ENCODE measurements around the gene KLLN. TPM values are rescaled to one million over a fixed set of nuclear protein-coding genes. Genes with fewer than 3 reads are reported as not detected.
"Not testable (repeated sequence)": the region's sequence is repeated elsewhere in the genome, so short reads cannot be mapped to it uniquely, and the experiment has no call there.

The KLLN gene
- total and polyA plus RNA-seq, 2 donors, result 0.90 to 1.0 TPM

GRCh38 chr10:87838650-87839049 is 24.7 kb downstream of the KLLN start:
- no peaks in the 10 kb centered on the region for H3K27me3 ChIP-seq (ENCODE audit: control insufficient read depth in 2 of 2, insufficient read depth in 1 of 2, low read length in 1 of 2)
- H3K9me3 ChIP-seq (ENCODE audit: control insufficient read depth in 2 of 2, insufficient read depth in 1 of 2, low read length in 1 of 2), result no peaks in the 10 kb centered on the region
- H3K4me1 ChIP-seq (ENCODE audit: control insufficient read depth in 2 of 2, insufficient read depth in 2 of 2, low read length in 2 of 2), result no peaks in the 10 kb centered on the region
- no peak overlapping the region for H3K4me3 ChIP-seq (ENCODE audit: low read length in 2 of 2)
- no peak for DNase-seq (ENCODE audit: low read depth in 6 of 9, low spot score in 9 of 9)
- no peaks in the 10 kb centered on the region for H3K36me3 ChIP-seq (ENCODE audit: control insufficient read depth in 2 of 2, insufficient read depth in 2 of 2, low read length in 1 of 2)
- 91% methylated on average over 2 of the region's 2 CpGs for WGBS
- no peak overlapping the region for H3K27ac ChIP-seq (ENCODE audit: low read depth in 1 of 2, low read length in 1 of 2)

DNA sequence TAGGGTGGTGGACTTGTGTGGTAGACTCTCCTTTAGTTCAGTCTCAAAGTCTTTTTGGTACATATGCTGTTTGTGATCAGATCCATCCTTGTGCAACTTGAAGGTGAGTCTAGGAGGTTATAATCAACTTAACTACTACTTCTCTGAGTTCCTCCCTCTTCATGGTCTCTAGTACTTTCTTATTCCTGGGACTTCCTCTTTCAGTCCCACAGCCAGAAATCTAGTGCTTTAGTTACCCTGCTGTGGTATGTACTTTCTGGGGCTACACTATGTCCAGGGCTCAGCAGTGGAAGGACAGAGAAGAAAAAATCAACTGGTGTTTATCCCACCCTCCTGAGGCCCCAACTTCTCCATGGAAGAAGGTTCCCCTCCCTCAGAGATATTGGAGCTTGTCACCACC is 25.9 kb downstream of the KLLN start:
- no peak overlapping the region for H3K27ac ChIP-seq (ENCODE audit: low read depth in 1 of 2, low read length in 1 of 2)
- no peak for DNase-seq (ENCODE audit: low read depth in 6 of 9, low spot score in 9 of 9)
- no peaks in the 10 kb centered on the region for H3K36me3 ChIP-seq (ENCODE audit: control insufficient read depth in 2 of 2, insufficient read depth in 2 of 2, low read length in 1 of 2)
- no peaks in the 10 kb centered on the region for H3K27me3 ChIP-seq (ENCODE audit: control insufficient read depth in 2 of 2, insufficient read depth in 1 of 2, low read length in 1 of 2)
- no peaks in the 10 kb centered on the region for H3K9me3 ChIP-seq (ENCODE audit: control insufficient read depth in 2 of 2, insufficient read depth in 1 of 2, low read length in 1 of 2)
- H3K4me3 ChIP-seq (ENCODE audit: low read length in 2 of 2), result no peak overlapping the region
- H3K4me1 ChIP-seq (ENCODE audit: control insufficient read depth in 2 of 2, insufficient read depth in 2 of 2, low read length in 2 of 2), result no peaks in the 10 kb centered on the region

GRCh38 chr10:87836098-87836497 is 27.2 kb downstream of the KLLN start:
- no peak for DNase-seq (ENCODE audit: low read depth in 6 of 9, low spot score in 9 of 9)
- Histone ChIP-seq H3K4me3 (ENCODE audit: low read length in 2 of 2) (no peak overlapping the region), H3K27me3 (ENCODE audit: control insufficient read depth in 2 of 2, insufficient read depth in 1 of 2, low read length in 1 of 2) (no peaks in the 10 kb centered on the region), H3K9me3 (ENCODE audit: control insufficient read depth in 2 of 2, insufficient read depth in 1 of 2, low read length in 1 of 2) (no peaks in the 10 kb centered on the region), H3K27ac (ENCODE audit: low read depth in 1 of 2, low read length in 1 of 2) (no peak overlapping the region), H3K36me3 (ENCODE audit: control insufficient read depth in 2 of 2, insufficient read depth in 2 of 2, low read length in 1 of 2) (no peaks in the 10 kb centered on the region), H3K4me1 (ENCODE audit: control insufficient read depth in 2 of 2, insufficient read depth in 2 of 2, low read length in 2 of 2) (no peaks in the 10 kb centered on the region)
- 96% methylated on average over 4 of the region's 4 CpGs for WGBS

DNA sequence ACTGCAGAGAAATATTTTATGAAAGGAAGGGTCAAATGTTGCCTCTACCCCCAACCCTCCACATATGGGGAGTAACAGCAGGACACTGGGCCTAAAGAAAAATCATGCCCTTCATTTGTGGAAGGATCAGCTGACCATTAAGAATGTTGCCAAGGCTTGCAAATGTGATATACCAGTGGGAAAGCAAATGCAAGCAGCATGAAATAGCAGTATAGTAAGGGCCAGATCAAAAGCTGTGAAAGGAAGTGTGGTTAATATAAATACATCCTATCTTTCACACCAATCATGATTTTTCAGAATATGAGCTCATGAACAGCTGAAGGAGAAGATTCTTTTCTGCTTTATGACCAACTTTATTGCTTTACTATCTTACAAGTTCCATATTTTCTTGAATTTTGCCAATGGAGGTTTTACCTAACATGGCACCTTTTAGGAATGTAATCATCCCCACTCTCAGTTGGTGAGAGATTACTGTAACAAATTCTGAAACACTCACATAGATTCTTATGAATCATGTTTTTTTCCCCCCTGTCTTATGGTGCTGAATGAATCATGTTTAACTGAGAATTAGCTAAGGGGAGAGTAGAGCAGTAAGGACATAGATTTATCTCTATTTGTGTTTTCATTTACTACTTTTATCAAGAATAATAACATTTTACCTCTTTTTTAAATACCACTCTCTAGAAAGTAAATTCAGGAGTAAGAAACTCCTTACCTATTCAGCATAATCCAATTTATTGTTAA is 33.2 kb downstream of the KLLN start:
- Histone ChIP-seq H3K27me3 (ENCODE audit: control insufficient read depth in 2 of 2, insufficient read depth in 1 of 2, low read length in 1 of 2) (no peaks in the 10 kb centered on the region), H3K4me1 (ENCODE audit: control insufficient read depth in 2 of 2, insufficient read depth in 2 of 2, low read length in 2 of 2) (no peaks in the 10 kb centered on the region), H3K9me3 (ENCODE audit: control insufficient read depth in 2 of 2, insufficient read depth in 1 of 2, low read length in 1 of 2) (no peaks in the 10 kb centered on the region), H3K27ac (ENCODE audit: low read depth in 1 of 2, low read length in 1 of 2) (no peak overlapping the region), H3K4me3 (ENCODE audit: low read length in 2 of 2) (no peak overlapping the region), H3K36me3 (ENCODE audit: control insufficient read depth in 2 of 2, insufficient read depth in 2 of 2, low read length in 1 of 2) (no peaks in the 10 kb centered on the region)
- no peak for DNase-seq (ENCODE audit: low read depth in 6 of 9, low spot score in 9 of 9)

DNA sequence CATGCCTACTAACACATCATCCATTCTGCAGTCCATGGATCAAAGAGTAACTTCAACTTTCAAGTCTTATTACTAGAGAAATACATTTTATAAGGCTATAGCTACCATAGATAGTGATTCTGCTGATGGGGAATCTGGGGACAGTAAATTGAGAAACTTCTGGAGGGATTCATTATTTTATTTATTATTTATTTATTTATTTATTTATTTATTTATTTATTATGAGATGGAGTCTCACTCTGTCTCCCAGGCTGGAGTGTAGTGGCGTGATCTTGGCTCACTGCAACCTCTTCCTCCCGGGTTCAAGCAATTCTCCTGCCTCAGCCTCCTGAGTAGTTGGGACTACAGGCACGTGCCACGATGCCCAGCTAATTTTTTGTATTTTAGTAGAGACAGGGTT is 34.3 kb downstream of the KLLN start:
- WGBS, result 98% methylated on average over 4 of the region's 4 CpGs
- not testable (repeated sequence) for DNase-seq (ENCODE audit: low read depth in 6 of 9, low spot score in 9 of 9); H3K36me3 ChIP-seq (ENCODE audit: control insufficient read depth in 2 of 2, insufficient read depth in 2 of 2, low read length in 1 of 2); H3K27ac ChIP-seq (ENCODE audit: low read depth in 1 of 2, low read length in 1 of 2); H3K27me3 ChIP-seq (ENCODE audit: control insufficient read depth in 2 of 2, insufficient read depth in 1 of 2, low read length in 1 of 2); H3K9me3 ChIP-seq (ENCODE audit: control insufficient read depth in 2 of 2, insufficient read depth in 1 of 2, low read length in 1 of 2); H3K4me3 ChIP-seq (ENCODE audit: low read length in 2 of 2); H3K4me1 ChIP-seq (ENCODE audit: control insufficient read depth in 2 of 2, insufficient read depth in 2 of 2, low read length in 2 of 2)

DNA sequence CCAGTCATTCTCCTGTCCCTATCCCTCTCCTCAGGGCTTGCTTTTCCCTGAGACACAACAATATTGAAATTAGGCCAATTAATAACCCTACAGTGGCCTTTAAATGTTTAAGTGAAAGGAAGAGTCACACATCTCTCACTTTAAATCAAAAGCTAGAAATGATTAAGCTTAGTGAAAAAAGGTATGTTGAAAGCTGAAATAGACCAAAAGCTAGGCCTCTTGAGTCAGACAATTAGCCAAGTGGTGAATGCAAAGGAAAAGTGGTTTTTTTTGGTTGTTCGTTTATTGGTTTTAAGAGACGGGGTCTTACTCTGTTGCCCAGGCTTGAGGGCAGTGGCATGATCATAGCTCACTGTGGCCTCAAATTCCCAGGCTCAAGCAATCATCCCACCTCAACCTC is 35.7 kb downstream of the KLLN start:
- Histone ChIP-seq H3K4me3 (ENCODE audit: low read length in 2 of 2) (no peak overlapping the region), H3K27ac (ENCODE audit: low read depth in 1 of 2, low read length in 1 of 2) (no peak overlapping the region), H3K9me3 (ENCODE audit: control insufficient read depth in 2 of 2, insufficient read depth in 1 of 2, low read length in 1 of 2) (no peaks in the 10 kb centered on the region), H3K27me3 (ENCODE audit: control insufficient read depth in 2 of 2, insufficient read depth in 1 of 2, low read length in 1 of 2) (no peaks in the 10 kb centered on the region), H3K36me3 (ENCODE audit: control insufficient read depth in 2 of 2, insufficient read depth in 2 of 2, low read length in 1 of 2) (no peaks in the 10 kb centered on the region), H3K4me1 (ENCODE audit: control insufficient read depth in 2 of 2, insufficient read depth in 2 of 2, low read length in 2 of 2) (no peaks in the 10 kb centered on the region)
- WGBS, result 98% methylated on average over 2 of the region's 2 CpGs
- DNase-seq (ENCODE audit: low read depth in 6 of 9, low spot score in 9 of 9), result no peak

- no peak overlapping the region for H3K4me3 ChIP-seq (ENCODE audit: low read length in 2 of 2)
- no peaks in the 10 kb centered on the region for H3K36me3 ChIP-seq (ENCODE audit: control insufficient read depth in 2 of 2, insufficient read depth in 2 of 2, low read length in 1 of 2)
- no peaks in the 10 kb centered on the region for H3K27me3 ChIP-seq (ENCODE audit: control insufficient read depth in 2 of 2, insufficient read depth in 1 of 2, low read length in 1 of 2)
- H3K9me3 ChIP-seq (ENCODE audit: control insufficient read depth in 2 of 2, insufficient read depth in 1 of 2, low read length in 1 of 2), result no peaks in the 10 kb centered on the region
- DNase-seq (ENCODE audit: low read depth in 6 of 9, low spot score in 9 of 9), result no peak
- no peaks in the 10 kb centered on the region for H3K4me1 ChIP-seq (ENCODE audit: control insufficient read depth in 2 of 2, insufficient read depth in 2 of 2, low read length in 2 of 2)
- no peak overlapping the region for H3K27ac ChIP-seq (ENCODE audit: low read depth in 1 of 2, low read length in 1 of 2)
Measured at GRCh38 chr10:87826653-87827052, 36.7 kb downstream of the KLLN start.

- peak overlapping the region in 1 of 2 donors; percentile 84 for H3K4me3 ChIP-seq (ENCODE audit: low read length in 2 of 2)
Measured at GRCh38 chr10:87819289-87819585, 44.1 kb downstream of the KLLN start.

GRCh38 chr10:87818505-87819288 is 44.6 kb downstream of the KLLN start:
- Histone ChIP-seq H3K36me3 (ENCODE audit: control insufficient read depth in 2 of 2, insufficient read depth in 2 of 2, low read length in 1 of 2) (no peaks in the 10 kb centered on the region), H3K4me1 (ENCODE audit: control insufficient read depth in 2 of 2, insufficient read depth in 2 of 2, low read length in 2 of 2) (peaks cover 5 to 9% of the 10 kb centered on the region in 2 donors), H3K27ac (ENCODE audit: low read depth in 1 of 2, low read length in 1 of 2) (peak overlapping the region; percentile 78 to 94), H3K9me3 (ENCODE audit: control insufficient read depth in 2 of 2, insufficient read depth in 1 of 2, low read length in 1 of 2) (no peaks in the 10 kb centered on the region), H3K27me3 (ENCODE audit: control insufficient read depth in 2 of 2, insufficient read depth in 1 of 2, low read length in 1 of 2) (no peaks in the 10 kb centered on the region), H3K4me3 (ENCODE audit: low read length in 2 of 2) (peak overlapping the region; percentile 68 to 84)
- peak in 8 of 9 donors; percentile 33 to 85 (median 56) for DNase-seq (ENCODE audit: low read depth in 6 of 9, low spot score in 9 of 9)
- WGBS, result 20% methylated on average over 29 of the region's 29 CpGs

More at GRCh38 chr10:87819289-87819585, 44.1 kb downstream of the KLLN start:
- DNase-seq (ENCODE audit: low read depth in 6 of 9, low spot score in 9 of 9), result no peak
- no peak overlapping the region for H3K27ac ChIP-seq (ENCODE audit: low read depth in 1 of 2, low read length in 1 of 2)
- H3K9me3 ChIP-seq (ENCODE audit: control insufficient read depth in 2 of 2, insufficient read depth in 1 of 2, low read length in 1 of 2), result no peaks in the 10 kb centered on the region
- H3K27me3 ChIP-seq (ENCODE audit: control insufficient read depth in 2 of 2, insufficient read depth in 1 of 2, low read length in 1 of 2), result no peaks in the 10 kb centered on the region
- H3K4me1 ChIP-seq (ENCODE audit: control insufficient read depth in 2 of 2, insufficient read depth in 2 of 2, low read length in 2 of 2), result peaks cover 5 to 9% of the 10 kb centered on the region in 2 donors
- no peaks in the 10 kb centered on the region for H3K36me3 ChIP-seq (ENCODE audit: control insufficient read depth in 2 of 2, insufficient read depth in 2 of 2, low read length in 1 of 2)
- 97% methylated on average over 6 of the region's 6 CpGs for WGBS

Measured in thymus (tissue), 11 donors.